HFFc6 (cell line): ENCODE measurements around the gene AK2. TPM values are rescaled to one million over a fixed set of nuclear protein-coding genes. Genes with fewer than 3 reads are reported as not detected.

Experiments
- DNase-seq: peaks from one replicate; pipeline ENCODE4 v3.0.0-alpha.2; 2018
- H3K27ac Mint-ChIP-seq: 2 replicates; pipeline ENCODE4 v1.8.0; 2020; ENCODE audit warnings: mild to moderate bottlenecking, mixed read lengths
- H3K27me3 Mint-ChIP-seq: 2 replicates; pipeline ENCODE4 v1.8.0; 2021; ENCODE audit warnings: mild to moderate bottlenecking, moderate library complexity, mixed read lengths; ENCODE audit not compliant: insufficient read depth
- H3K36me3 Mint-ChIP-seq: 2 replicates; pipeline ENCODE4 v1.8.0; 2021; ENCODE audit warnings: low read depth, mixed read lengths
- H3K4me1 Mint-ChIP-seq: 2 replicates; pipeline ENCODE4 v1.8.0; 2020; ENCODE audit warnings: low read depth, mixed read lengths
- H3K4me3 Mint-ChIP-seq: 2 replicates; pipeline ENCODE4 v1.8.0; 2020; ENCODE audit warnings: mild to moderate bottlenecking, moderate library complexity, mixed read lengths
- H3K9me3 Mint-ChIP-seq: 2 replicates; pipeline ENCODE4 v1.8.0; 2020; ENCODE audit warnings: mild to moderate bottlenecking, mixed read lengths
- CTCF ChIP-seq: fragments of 200-600 bp; sonication (generic); IDR thresholded peaks from 2 replicates; pipeline ENCODE4 v1.5.0; 2021; ENCODE audit warnings: antibody characterized with exemption, mild to moderate bottlenecking
- total RNA-seq, 6 experiments: library from RNA; stranded (reverse); fragmentation: NEBNext Ultra II Directional; extraction: Animal tissue kit (Norgen Biotek cat#: 25700); gene quantifications; 2 replicates in 1 of 6; 3 replicates in 5 of 6; pipeline ENCODE4 v1.2.3, GENCODE V29; 2021

AK2 gene
- total RNA-seq, 6 experiments from 2014 or later, result 160 to 173 (median 168) TPM

- Mint-ChIP-seq H3K4me1 (peaks cover 50% of the 10 kb centered on the region), H3K4me3 (no peak overlapping the region), H3K9me3 (no peaks in the 10 kb centered on the region), H3K36me3 (no peaks in the 10 kb centered on the region), H3K27ac (peak overlapping the region; percentile 59; the same call in 1 of the 2 replicates), H3K27me3 (no peaks in the 10 kb centered on the region)
- no peak for DNase-seq
- no peak for TF ChIP-seq CTCF
These were observed 51.5 kb downstream of the AK2 start for GRCh38 chr1:32985226-32985625.

- TF ChIP-seq CTCF, result no peak
- H3K4me1 Mint-ChIP-seq, result peaks cover 46% of the 10 kb centered on the region
- peak; percentile 74 for DNase-seq
- no peaks in the 10 kb centered on the region for H3K36me3 Mint-ChIP-seq
- H3K27me3 Mint-ChIP-seq, result no peaks in the 10 kb centered on the region
- H3K27ac Mint-ChIP-seq, result peak overlapping the region; percentile 59
- no peak overlapping the region for H3K4me3 Mint-ChIP-seq
- H3K9me3 Mint-ChIP-seq, result no peaks in the 10 kb centered on the region
These were observed 52.1 kb downstream of the AK2 start for GRCh38 chr1:32984455-32985171.

- Mint-ChIP-seq H3K4me3 (no peak overlapping the region), H3K27ac (peak overlapping the region; percentile 59), H3K9me3 (no peaks in the 10 kb centered on the region), H3K36me3 (no peaks in the 10 kb centered on the region), H3K27me3 (no peaks in the 10 kb centered on the region), H3K4me1 (peaks cover 40% of the 10 kb centered on the region)
- no peak for TF ChIP-seq CTCF
- DNase-seq, result no peak
These were observed 52.6 kb downstream of the AK2 start for GRCh38 chr1:32984090-32984454.

GRCh38 chr1:32983020-32983419 lies 53.7 kb downstream of the AK2 start:
- Mint-ChIP-seq H3K9me3 (no peaks in the 10 kb centered on the region), H3K4me1 (peaks cover 30% of the 10 kb centered on the region), H3K27me3 (no peaks in the 10 kb centered on the region), H3K4me3 (no peak overlapping the region), H3K27ac (no peak overlapping the region), H3K36me3 (no peaks in the 10 kb centered on the region)
- no peak for DNase-seq
- no peak for TF ChIP-seq CTCF

- Mint-ChIP-seq H3K27ac (peak overlapping the region; percentile 88), H3K4me3 (peak overlapping the region; percentile 35)
These were observed 55.4 kb downstream of the AK2 start for GRCh38 chr1:32981003-32981901.

More at GRCh38 chr1:32981003-32981901, 55.4 kb downstream of the AK2 start:
- no peaks in the 10 kb centered on the region for H3K36me3 Mint-ChIP-seq
- H3K27me3 Mint-ChIP-seq, result no peaks in the 10 kb centered on the region; the same call in 1 of the 2 replicates
- peak; percentile 77 for DNase-seq
- peaks cover 29% of the 10 kb centered on the region for H3K4me1 Mint-ChIP-seq
- no peaks in the 10 kb centered on the region for H3K9me3 Mint-ChIP-seq
- TF ChIP-seq CTCF, result no peak
